ENCODE results near the gene CDK11A. TPM values are rescaled to one million over a fixed set of nuclear protein-coding genes. Genes with fewer than 3 reads are reported as not detected.
"Not testable (repeated sequence)": the region's sequence is repeated elsewhere in the genome, so short reads cannot be mapped to it uniquely, and the experiment has no call there.

The CDK11A gene
- total RNA-seq = 9.2 and 19.5 TPM in 2 replicates
- polyA plus RNA-seq = 30.9 and 41.6 TPM in 2 replicates

DNA sequence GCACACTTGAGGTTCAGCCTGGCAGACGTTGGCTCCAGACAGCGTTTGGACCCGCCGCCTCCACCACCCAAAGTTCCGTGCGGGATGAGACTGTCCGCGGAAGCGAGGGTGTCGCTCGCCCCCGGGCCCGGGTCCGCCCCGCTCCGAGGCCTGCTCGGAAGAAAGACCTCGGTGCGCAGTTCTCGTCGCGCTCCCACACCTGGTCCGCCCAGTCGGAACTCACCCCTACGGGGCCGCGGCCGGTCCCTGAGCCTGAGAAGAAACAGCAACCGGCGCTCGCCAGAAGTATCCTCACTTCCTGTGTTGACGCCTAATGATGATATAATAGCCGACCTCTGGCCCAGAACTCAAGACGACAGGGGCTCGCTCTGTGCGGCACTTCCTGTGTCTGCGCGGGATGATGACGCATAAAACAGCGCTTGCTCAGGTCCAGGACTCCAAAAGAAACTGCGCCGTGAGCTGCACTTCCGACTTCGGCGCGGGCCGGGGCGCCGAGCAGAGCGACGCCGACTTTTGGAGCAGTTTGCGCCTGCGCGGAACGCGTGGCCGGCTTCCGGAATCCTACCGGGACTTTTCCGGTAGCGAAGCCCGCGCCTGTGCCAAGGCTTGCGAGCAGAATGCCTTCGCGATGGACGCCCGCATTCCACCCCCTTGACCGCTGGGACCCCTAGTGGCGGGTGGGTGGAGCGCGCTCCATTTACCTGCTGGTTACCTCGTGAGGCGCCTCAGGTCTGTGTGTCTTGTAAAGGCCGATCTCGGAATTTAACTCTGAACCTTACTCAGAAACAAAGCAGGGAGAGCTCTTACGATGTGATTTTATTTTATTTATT, at the start of gene CDK11A:
TSS of gene CDK11A (minus strand) at position 323 of the 830 bp plus-strand sequence. CDS start 1,539 bp downstream, outside the sequence.
- TF ChIP-seq, protein P1, sequence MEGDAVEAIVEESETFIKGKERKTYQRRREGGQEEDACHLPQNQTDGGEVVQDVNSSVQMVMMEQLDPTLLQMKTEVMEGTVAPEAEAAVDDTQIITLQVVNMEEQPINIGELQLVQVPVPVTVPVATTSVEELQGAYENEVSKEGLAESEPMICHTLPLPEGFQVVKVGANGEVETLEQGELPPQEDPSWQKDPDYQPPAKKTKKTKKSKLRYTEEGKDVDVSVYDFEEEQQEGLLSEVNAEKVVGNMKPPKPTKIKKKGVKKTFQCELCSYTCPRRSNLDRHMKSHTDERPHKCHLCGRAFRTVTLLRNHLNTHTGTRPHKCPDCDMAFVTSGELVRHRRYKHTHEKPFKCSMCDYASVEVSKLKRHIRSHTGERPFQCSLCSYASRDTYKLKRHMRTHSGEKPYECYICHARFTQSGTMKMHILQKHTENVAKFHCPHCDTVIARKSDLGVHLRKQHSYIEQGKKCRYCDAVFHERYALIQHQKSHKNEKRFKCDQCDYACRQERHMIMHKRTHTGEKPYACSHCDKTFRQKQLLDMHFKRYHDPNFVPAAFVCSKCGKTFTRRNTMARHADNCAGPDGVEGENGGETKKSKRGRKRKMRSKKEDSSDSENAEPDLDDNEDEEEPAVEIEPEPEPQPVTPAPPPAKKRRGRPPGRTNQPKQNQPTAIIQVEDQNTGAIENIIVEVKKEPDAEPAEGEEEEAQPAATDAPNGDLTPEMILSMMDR (IDR thresholded peaks at IDR 0.05; ENCODE audit: poor library complexity) = peak; percentile 29
- Histone ChIP-seq H3K27ac (peak within 1 kb of the TSS; percentile 85), H3K4me2 (peak within 1 kb of the TSS; percentile 66), H3K79me2 (peaks cover 12% of the 10 kb centered on the region)
- H3K9me2 ChIP-seq (replicated peaks; ENCODE audit: insufficient read depth); H3K27me3 ChIP-seq; H3K4me3 ChIP-seq; H4K20me1 ChIP-seq (ENCODE audit: insufficient read depth, poor library complexity, severe bottlenecking); H2AFZ ChIP-seq; H3K4me1 ChIP-seq (ENCODE audit: insufficient read depth); H3K36me3 ChIP-seq (replicated peaks; ENCODE audit: insufficient read depth, low read depth); H3K9me3 ChIP-seq (ENCODE audit: low read depth): not testable (repeated sequence)
- peak; percentile 98 for DNase-seq (ENCODE audit: low spot score)
- 2% methylated on average over 45 of the region's 78 CpGs for WGBS (ENCODE audit: low lambda C conversion rate, missing lambda C conversion rate)

DNA sequence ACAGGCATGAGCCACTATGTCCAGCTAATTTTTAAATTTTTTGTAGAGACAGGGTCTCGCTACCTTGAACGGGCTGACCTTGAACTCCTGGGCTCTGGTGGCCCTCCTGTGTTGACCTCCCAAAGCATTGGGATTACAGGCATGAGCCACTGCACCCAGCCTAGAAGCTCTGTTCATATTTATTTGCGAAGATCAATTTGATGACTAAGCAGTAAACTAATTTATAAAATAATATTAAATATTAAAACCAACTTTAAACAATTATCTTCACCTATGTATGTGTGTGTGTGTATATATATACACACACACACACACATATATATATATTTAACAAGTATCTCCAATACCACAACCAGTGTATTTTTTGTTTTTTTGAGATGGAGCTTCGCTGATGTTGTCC, 49.7 kb upstream of the CDK11A start:
- no peak overlapping the region for H3K27ac ChIP-seq
- WGBS (ENCODE audit: low lambda C conversion rate, missing lambda C conversion rate) = 100% methylated on average over 4 of the region's 4 CpGs
- H3K9me3 ChIP-seq (ENCODE audit: low read depth) = no peaks in the 10 kb centered on the region
- no peaks in the 10 kb centered on the region for H3K36me3 ChIP-seq (replicated peaks; ENCODE audit: insufficient read depth, low read depth)
- H3K9me2 ChIP-seq (replicated peaks; ENCODE audit: insufficient read depth) = no peaks in the 10 kb centered on the region
- no peak overlapping the region for H2AFZ ChIP-seq
- H3K79me2 ChIP-seq = peaks cover 91% of the 10 kb centered on the region
- no peaks in the 10 kb centered on the region for H3K27me3 ChIP-seq
- peaks cover 24% of the 10 kb centered on the region for H3K4me1 ChIP-seq (ENCODE audit: insufficient read depth)
- peaks cover 33% of the 10 kb centered on the region for H4K20me1 ChIP-seq (ENCODE audit: insufficient read depth, poor library complexity, severe bottlenecking)
- H3K4me3 ChIP-seq = no peak overlapping the region
- DNase-seq (ENCODE audit: low spot score) = no peak
- TF ChIP-seq EZH2 (IDR thresholded peaks at IDR 0.05; ENCODE audit: borderline replicate concordance) (no peak), EZH2phosphoT487 (IDR thresholded peaks at IDR 0.05; ENCODE audit: low read depth, severe bottlenecking, unreplicated experiment) (no peak)
- TF ChIP-seq, protein P1 (IDR thresholded peaks at IDR 0.05; ENCODE audit: poor library complexity) = no peak
- no peak overlapping the region for H3K4me2 ChIP-seq

DNA sequence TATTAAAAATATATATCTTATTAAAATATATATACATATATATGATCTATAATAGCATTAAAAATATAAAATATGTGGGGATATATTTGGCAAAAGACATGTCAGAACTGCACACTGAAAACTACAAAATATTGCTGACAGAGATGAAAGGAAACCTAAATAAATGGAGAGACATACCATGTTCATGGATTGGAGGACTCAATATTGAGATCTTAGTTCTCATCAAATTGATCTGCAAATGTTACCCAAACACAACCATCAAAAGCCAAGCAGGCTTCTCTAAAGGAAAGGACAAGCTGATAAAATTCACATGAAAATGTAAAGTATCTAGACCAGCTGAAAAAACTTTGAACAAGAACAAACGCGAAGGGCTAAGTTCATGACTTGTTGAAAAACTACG, 46.9 kb upstream of the CDK11A start:
- Histone ChIP-seq H3K27me3 (no peaks in the 10 kb centered on the region), H2AFZ (no peak overlapping the region), H3K9me2 (replicated peaks; ENCODE audit: insufficient read depth) (no peaks in the 10 kb centered on the region), H3K4me2 (no peak overlapping the region), H3K27ac (no peak overlapping the region), H4K20me1 (ENCODE audit: insufficient read depth, poor library complexity, severe bottlenecking) (peaks cover 30% of the 10 kb centered on the region), H3K79me2 (peaks cover 99% of the 10 kb centered on the region), H3K36me3 (replicated peaks; ENCODE audit: insufficient read depth, low read depth) (no peaks in the 10 kb centered on the region), H3K4me1 (ENCODE audit: insufficient read depth) (peaks cover 10% of the 10 kb centered on the region), H3K4me3 (no peak overlapping the region), H3K9me3 (ENCODE audit: low read depth) (no peaks in the 10 kb centered on the region)
- TF ChIP-seq, protein P1 (IDR thresholded peaks at IDR 0.05; ENCODE audit: poor library complexity) = no peak
- TF ChIP-seq EZH2phosphoT487 (IDR thresholded peaks at IDR 0.05; ENCODE audit: low read depth, severe bottlenecking, unreplicated experiment) = no peak
- no peak for TF ChIP-seq EZH2 (IDR thresholded peaks at IDR 0.05; ENCODE audit: borderline replicate concordance)
- 97% methylated on average over 3 of the region's 3 CpGs for WGBS (ENCODE audit: low lambda C conversion rate, missing lambda C conversion rate)
- DNase-seq (ENCODE audit: low spot score) = no peak
